Measurements from ENCODE around the gene CTSC. TPM values are rescaled to one million over a fixed set of nuclear protein-coding genes. Genes with fewer than 3 reads are reported as not detected.

Gene CTSC
- total and polyA plus RNA-seq, 2 of the 13 experiments (the other 11 are each of a cell fraction or from before 2014, with no cell fraction given) = 144 to 210 TPM

- no peak for TF ChIP-seq ZNF773 (CRISPR knock-in tag; IDR thresholded peaks at IDR 0.05; ENCODE audit: borderline replicate concordance)
- no peak for TF ChIP-seq GPN1 (CRISPR knock-in tag; IDR thresholded peaks at IDR 0.05; ENCODE audit: borderline replicate concordance)
- TF ChIP-seq ZNF138 (CRISPR knock-in tag; IDR thresholded peaks at IDR 0.05; ENCODE audit: low read depth) = no peak
- no peak for TF ChIP-seq STAG1 (CRISPR knock-in tag; IDR thresholded peaks at IDR 0.05)
- TF ChIP-seq, protein P1, sequence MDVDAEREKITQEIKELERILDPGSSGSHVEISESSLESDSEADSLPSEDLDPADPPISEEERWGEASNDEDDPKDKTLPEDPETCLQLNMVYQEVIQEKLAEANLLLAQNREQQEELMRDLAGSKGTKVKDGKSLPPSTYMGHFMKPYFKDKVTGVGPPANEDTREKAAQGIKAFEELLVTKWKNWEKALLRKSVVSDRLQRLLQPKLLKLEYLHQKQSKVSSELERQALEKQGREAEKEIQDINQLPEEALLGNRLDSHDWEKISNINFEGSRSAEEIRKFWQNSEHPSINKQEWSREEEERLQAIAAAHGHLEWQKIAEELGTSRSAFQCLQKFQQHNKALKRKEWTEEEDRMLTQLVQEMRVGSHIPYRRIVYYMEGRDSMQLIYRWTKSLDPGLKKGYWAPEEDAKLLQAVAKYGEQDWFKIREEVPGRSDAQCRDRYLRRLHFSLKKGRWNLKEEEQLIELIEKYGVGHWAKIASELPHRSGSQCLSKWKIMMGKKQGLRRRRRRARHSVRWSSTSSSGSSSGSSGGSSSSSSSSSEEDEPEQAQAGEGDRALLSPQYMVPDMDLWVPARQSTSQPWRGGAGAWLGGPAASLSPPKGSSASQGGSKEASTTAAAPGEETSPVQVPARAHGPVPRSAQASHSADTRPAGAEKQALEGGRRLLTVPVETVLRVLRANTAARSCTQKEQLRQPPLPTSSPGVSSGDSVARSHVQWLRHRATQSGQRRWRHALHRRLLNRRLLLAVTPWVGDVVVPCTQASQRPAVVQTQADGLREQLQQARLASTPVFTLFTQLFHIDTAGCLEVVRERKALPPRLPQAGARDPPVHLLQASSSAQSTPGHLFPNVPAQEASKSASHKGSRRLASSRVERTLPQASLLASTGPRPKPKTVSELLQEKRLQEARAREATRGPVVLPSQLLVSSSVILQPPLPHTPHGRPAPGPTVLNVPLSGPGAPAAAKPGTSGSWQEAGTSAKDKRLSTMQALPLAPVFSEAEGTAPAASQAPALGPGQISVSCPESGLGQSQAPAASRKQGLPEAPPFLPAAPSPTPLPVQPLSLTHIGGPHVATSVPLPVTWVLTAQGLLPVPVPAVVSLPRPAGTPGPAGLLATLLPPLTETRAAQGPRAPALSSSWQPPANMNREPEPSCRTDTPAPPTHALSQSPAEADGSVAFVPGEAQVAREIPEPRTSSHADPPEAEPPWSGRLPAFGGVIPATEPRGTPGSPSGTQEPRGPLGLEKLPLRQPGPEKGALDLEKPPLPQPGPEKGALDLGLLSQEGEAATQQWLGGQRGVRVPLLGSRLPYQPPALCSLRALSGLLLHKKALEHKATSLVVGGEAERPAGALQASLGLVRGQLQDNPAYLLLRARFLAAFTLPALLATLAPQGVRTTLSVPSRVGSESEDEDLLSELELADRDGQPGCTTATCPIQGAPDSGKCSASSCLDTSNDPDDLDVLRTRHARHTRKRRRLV (CRISPR knock-in tag; IDR thresholded peaks at IDR 0.05) = no peak
- no peak for TF ChIP-seq FOXK1 (CRISPR knock-in tag; IDR thresholded peaks at IDR 0.05; ENCODE audit: borderline replicate concordance, low read depth)
- TF ChIP-seq NFYB (CRISPR knock-in tag; IDR thresholded peaks at IDR 0.05) = peak; percentile 58; the same call in 1 of the 2 replicates
- no peak for TF ChIP-seq FOSL1 (CRISPR knock-in tag; IDR thresholded peaks at IDR 0.05; ENCODE audit: borderline replicate concordance)
- no peak for TF ChIP-seq ZNF501 (CRISPR knock-in tag; IDR thresholded peaks at IDR 0.05)
- TF ChIP-seq ZNF761 (CRISPR knock-in tag; conservative IDR thresholded peaks at IDR 0.05) = no peak
- no peak for TF ChIP-seq ZFP91 (CRISPR knock-in tag; IDR thresholded peaks at IDR 0.05; ENCODE audit: borderline replicate concordance)
- TF ChIP-seq, protein P2, sequence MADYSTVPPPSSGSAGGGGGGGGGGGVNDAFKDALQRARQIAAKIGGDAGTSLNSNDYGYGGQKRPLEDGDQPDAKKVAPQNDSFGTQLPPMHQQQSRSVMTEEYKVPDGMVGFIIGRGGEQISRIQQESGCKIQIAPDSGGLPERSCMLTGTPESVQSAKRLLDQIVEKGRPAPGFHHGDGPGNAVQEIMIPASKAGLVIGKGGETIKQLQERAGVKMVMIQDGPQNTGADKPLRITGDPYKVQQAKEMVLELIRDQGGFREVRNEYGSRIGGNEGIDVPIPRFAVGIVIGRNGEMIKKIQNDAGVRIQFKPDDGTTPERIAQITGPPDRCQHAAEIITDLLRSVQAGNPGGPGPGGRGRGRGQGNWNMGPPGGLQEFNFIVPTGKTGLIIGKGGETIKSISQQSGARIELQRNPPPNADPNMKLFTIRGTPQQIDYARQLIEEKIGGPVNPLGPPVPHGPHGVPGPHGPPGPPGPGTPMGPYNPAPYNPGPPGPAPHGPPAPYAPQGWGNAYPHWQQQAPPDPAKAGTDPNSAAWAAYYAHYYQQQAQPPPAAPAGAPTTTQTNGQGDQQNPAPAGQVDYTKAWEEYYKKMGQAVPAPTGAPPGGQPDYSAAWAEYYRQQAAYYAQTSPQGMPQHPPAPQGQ (CRISPR knock-in tag; IDR thresholded peaks at IDR 0.05; ENCODE audit: borderline replicate concordance) = no peak
- no peak for TF ChIP-seq NR2F2 (IDR thresholded peaks at IDR 0.05; ENCODE audit: borderline replicate concordance, low read depth)
- TF ChIP-seq ARID3A (IDR thresholded peaks at IDR 0.05; ENCODE audit: low read depth, low read length) = peak; percentile 34; the same call in 1 of the 2 replicates
- TF ChIP-seq ZEB1 (IDR thresholded peaks at IDR 0.05; ENCODE audit: insufficient replicate concordance, low read depth) = no peak
- TF ChIP-seq HNRNPLL (IDR thresholded peaks at IDR 0.05; ENCODE audit: low read depth, low read length, poor library complexity, severe bottlenecking) = no peak
- TF ChIP-seq PBX3 (CRISPR knock-in tag; IDR thresholded peaks at IDR 0.05; ENCODE audit: borderline replicate concordance) = no peak
Measured at GRCh38 chr11:88337987-88338668, 592 bp upstream of the CTSC start (continued).
